HEK293 (cell line): ENCODE results near the gene IL23R.

Source experiments
- EGR2 ChIP-seq: fragments of 450-650 bp; formaldehyde crosslinking; IDR thresholded peaks from 2 replicates; pipeline ENCODE4 v1.5.1; 2016; ENCODE audit warnings: low read depth, missing biosample characterization, missing genetic modification characterization
- ZBTB21 ChIP-seq: fragments of 450-650 bp; formaldehyde crosslinking; IDR thresholded peaks from 2 replicates; pipeline ENCODE4 v1.5.1; 2017; ENCODE audit warnings: missing biosample characterization, missing genetic modification characterization
- TF ChIP-seq, protein P1 (sequence below): fragments of 450-650 bp; formaldehyde crosslinking; IDR thresholded peaks from 2 replicates; pipeline ENCODE4 v1.5.1; 2016; ENCODE audit warnings: missing biosample characterization, missing genetic modification characterization

DNA sequence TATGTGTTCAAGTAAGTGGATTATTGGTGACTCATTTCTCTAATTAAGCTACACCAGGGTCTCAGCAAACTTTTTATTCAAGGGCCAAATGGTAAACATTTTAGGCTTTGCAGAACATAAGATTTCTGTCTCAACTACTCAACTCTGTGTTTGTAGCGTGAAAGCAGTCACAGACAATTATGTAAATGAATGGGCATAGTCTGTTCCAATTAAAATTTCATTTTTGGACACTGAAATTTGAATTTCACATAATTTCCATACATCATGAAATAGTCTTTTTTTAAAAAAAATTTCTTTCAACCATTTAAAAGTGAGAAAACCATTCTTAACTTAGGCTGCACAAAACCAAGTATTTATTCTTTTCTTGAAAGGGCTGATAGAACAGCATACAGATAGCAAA, 50.1 kb downstream of the IL23R start:
- TF ChIP-seq, protein P1, sequence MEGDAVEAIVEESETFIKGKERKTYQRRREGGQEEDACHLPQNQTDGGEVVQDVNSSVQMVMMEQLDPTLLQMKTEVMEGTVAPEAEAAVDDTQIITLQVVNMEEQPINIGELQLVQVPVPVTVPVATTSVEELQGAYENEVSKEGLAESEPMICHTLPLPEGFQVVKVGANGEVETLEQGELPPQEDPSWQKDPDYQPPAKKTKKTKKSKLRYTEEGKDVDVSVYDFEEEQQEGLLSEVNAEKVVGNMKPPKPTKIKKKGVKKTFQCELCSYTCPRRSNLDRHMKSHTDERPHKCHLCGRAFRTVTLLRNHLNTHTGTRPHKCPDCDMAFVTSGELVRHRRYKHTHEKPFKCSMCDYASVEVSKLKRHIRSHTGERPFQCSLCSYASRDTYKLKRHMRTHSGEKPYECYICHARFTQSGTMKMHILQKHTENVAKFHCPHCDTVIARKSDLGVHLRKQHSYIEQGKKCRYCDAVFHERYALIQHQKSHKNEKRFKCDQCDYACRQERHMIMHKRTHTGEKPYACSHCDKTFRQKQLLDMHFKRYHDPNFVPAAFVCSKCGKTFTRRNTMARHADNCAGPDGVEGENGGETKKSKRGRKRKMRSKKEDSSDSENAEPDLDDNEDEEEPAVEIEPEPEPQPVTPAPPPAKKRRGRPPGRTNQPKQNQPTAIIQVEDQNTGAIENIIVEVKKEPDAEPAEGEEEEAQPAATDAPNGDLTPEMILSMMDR = no peak
- no peak for TF ChIP-seq EGR2 (tag by site-specific recombination)
- TF ChIP-seq ZBTB21 (tag by site-specific recombination) = no peak
